ENCODE data around the gene FGD5. TPM values are rescaled to one million over a fixed set of nuclear protein-coding genes. Genes with fewer than 3 reads are reported as not detected.

The FGD5 gene
- polyA plus RNA-seq, 1 of the 3 experiments (the other 2 are of a cell fraction), result not detected

DNA sequence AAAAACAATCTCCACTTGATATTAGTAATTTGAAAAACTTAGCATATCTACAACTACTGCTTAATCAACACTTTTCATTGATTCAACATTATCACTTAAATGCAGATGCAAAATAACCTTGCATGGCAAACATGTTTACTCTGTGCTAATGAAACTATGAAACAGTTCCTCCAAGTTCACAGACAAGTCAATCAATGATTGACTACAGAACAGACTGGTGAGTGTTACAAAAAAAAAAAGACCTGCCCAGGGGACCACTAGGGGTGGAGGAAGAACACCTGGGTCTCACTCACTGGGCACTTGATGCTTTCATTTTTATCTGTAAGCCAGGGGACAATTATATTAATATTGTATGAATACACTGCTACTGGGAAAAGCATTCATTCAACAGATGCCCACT is 124.3 kb downstream of the FGD5 start:
- Histone ChIP-seq H3K36me3 (replicated peaks in 1 of 2; ENCODE audit: control insufficient read depth in 1 of 2, insufficient read depth in 2 of 2, low read length in 1 of 2) (peaks cover 24 to 34% of the 10 kb centered on the region in 2 experiments), H3K79me2 (ENCODE audit: insufficient read depth) (peaks cover 44% of the 10 kb centered on the region), H2AFZ (ENCODE audit: low read depth) (no peak overlapping the region), H3K9me3 (no peaks in the 10 kb centered on the region), H3K9me2 (no peaks in the 10 kb centered on the region), H3K9ac (no peak overlapping the region), H3K4me2 (no peak overlapping the region), H3K4me1 (ENCODE audit: control insufficient read depth in 1 of 2, insufficient read depth in 2 of 2, low read depth in 1 of 2, low read length in 1 of 2) (peaks cover 0 to 9% of the 10 kb centered on the region in 2 experiments; a peak in 2 of 4 replicates), H3F3A (replicated peaks; ENCODE audit: insufficient read depth) (peaks cover 10% of the 10 kb centered on the region), H3K27me3 (ENCODE audit: insufficient read depth) (no peaks in the 10 kb centered on the region), H3K27ac (ENCODE audit: low read depth in 2 of 2, low read length in 1 of 2) (no peak overlapping the region), H4K20me1 (ENCODE audit: insufficient read depth) (peaks cover 20% of the 10 kb centered on the region), H3K4me3 (ENCODE audit: low read depth in 2 of 2, low read length in 1 of 2) (no peak overlapping the region)
- no peak for DNase-seq
- TF ChIP-seq FOXM1 (IDR thresholded peaks at IDR 0.05; ENCODE audit: low read depth) (no peak), REST (IDR thresholded peaks at IDR 0.05; ENCODE audit: low read depth, low read length) (no peak), RAD21 (IDR thresholded peaks at IDR 0.05; ENCODE audit: low read length) (no peak), TAF1 (IDR thresholded peaks at IDR 0.05; ENCODE audit: borderline replicate concordance, low read depth, low read length) (no peak), EP300 (IDR thresholded peaks at IDR 0.05; ENCODE audit: borderline replicate concordance in 1 of 2, low read depth in 1 of 2, low read length in 1 of 2) (no peak), ELF1 (IDR thresholded peaks at IDR 0.05) (no peak), POLR2AphosphoS5 (IDR thresholded peaks at IDR 0.05; ENCODE audit: low read depth, low read length) (no peak), CHD2 (IDR thresholded peaks at IDR 0.05; ENCODE audit: low read length, partially characterized antibody) (no peak), NRF1 (IDR thresholded peaks at IDR 0.05; ENCODE audit: low read depth, low read length) (no peak), YY1 (IDR thresholded peaks at IDR 0.05; ENCODE audit: low read depth) (no peak), FOSL2 (IDR thresholded peaks at IDR 0.05; ENCODE audit: borderline replicate concordance, low read depth) (no peak), FOXJ3 (CRISPR knock-in tag; IDR thresholded peaks at IDR 0.05) (no peak), MEF2A (IDR thresholded peaks at IDR 0.05; ENCODE audit: borderline replicate concordance, low read depth) (no peak), GABPA (IDR thresholded peaks at IDR 0.05; ENCODE audit: low read depth) (no peak), CTCF (IDR thresholded peaks at IDR 0.05) (no peak), RFX5 (IDR thresholded peaks at IDR 0.05; ENCODE audit: low read length) (no peak), GATA2 (CRISPR knock-in tag; IDR thresholded peaks at IDR 0.05) (no peak), PBX3 (IDR thresholded peaks at IDR 0.05) (no peak)
- TF ChIP-seq, protein P1, sequence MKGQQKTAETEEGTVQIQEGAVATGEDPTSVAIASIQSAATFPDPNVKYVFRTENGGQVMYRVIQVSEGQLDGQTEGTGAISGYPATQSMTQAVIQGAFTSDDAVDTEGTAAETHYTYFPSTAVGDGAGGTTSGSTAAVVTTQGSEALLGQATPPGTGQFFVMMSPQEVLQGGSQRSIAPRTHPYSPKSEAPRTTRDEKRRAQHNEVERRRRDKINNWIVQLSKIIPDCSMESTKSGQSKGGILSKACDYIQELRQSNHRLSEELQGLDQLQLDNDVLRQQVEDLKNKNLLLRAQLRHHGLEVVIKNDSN (IDR thresholded peaks at IDR 0.05; ENCODE audit: borderline replicate concordance, low read depth), result no peak
- CTCF ChIA-PET, result interaction anchor here (1.3 to 1.5 kb wide), 3 partner anchors 17 to 457 kb away, joined by 3 to 9 read pairs (median 7); no protein-coding TSS in a partner anchor
- POLR2A ChIA-PET, result no interaction called here

Measured in SK-N-SH (cell line).